Measurements from ENCODE around the gene CNOT1. TPM values are rescaled to one million over a fixed set of nuclear protein-coding genes. Genes with fewer than 3 reads are reported as not detected.
A peak's percentile ranks its signal among the peaks of the same experiment; 100 is the strongest.
"Not testable (repeated sequence)": the region's sequence is repeated elsewhere in the genome, so short reads cannot be mapped to it uniquely, and the experiment has no call there.

Gene CNOT1
- total and polyA plus RNA-seq, 8 donors: 137 to 209 (median 180) TPM

- TF ChIP-seq, protein P1, sequence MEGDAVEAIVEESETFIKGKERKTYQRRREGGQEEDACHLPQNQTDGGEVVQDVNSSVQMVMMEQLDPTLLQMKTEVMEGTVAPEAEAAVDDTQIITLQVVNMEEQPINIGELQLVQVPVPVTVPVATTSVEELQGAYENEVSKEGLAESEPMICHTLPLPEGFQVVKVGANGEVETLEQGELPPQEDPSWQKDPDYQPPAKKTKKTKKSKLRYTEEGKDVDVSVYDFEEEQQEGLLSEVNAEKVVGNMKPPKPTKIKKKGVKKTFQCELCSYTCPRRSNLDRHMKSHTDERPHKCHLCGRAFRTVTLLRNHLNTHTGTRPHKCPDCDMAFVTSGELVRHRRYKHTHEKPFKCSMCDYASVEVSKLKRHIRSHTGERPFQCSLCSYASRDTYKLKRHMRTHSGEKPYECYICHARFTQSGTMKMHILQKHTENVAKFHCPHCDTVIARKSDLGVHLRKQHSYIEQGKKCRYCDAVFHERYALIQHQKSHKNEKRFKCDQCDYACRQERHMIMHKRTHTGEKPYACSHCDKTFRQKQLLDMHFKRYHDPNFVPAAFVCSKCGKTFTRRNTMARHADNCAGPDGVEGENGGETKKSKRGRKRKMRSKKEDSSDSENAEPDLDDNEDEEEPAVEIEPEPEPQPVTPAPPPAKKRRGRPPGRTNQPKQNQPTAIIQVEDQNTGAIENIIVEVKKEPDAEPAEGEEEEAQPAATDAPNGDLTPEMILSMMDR (IDR thresholded peaks at IDR 0.05): no peak
- intact Hi-C loops (cut with DNase I): no loop called here
Measured at GRCh38 chr16:58639230-58639629, 9.6 kb upstream of the CNOT1 start.

GRCh38 chr16:58638148-58639036, 8.8 kb upstream of the CNOT1 start:
- Histone ChIP-seq H3K27me3 (no peaks in the 10 kb centered on the region), H3K4me3 (no peak overlapping the region), H3K27ac (no peak overlapping the region), H3K9me3 (no peaks in the 10 kb centered on the region), H3K4me1 (no peaks in the 10 kb centered on the region), H3K36me3 (no peaks in the 10 kb centered on the region)
- TF ChIP-seq, protein P1 (IDR thresholded peaks at IDR 0.05): no peak
- ATAC-seq (peak; percentile 92), DNase-seq (peak in 1 of 4 donors; percentile 50)
- intact Hi-C loops (cut with DNase I): no loop called here

More at GRCh38 chr16:58639230-58639629, 9.6 kb upstream of the CNOT1 start:
- ATAC-seq: no peak
- no peaks in the 10 kb centered on the region for H3K36me3 ChIP-seq
- H3K27me3 ChIP-seq: no peaks in the 10 kb centered on the region
- H3K27ac ChIP-seq: no peak overlapping the region
- H3K9me3 ChIP-seq: no peaks in the 10 kb centered on the region
- no peak for DNase-seq
- no peak overlapping the region for H3K4me3 ChIP-seq
- H3K4me1 ChIP-seq: no peaks in the 10 kb centered on the region

DNA sequence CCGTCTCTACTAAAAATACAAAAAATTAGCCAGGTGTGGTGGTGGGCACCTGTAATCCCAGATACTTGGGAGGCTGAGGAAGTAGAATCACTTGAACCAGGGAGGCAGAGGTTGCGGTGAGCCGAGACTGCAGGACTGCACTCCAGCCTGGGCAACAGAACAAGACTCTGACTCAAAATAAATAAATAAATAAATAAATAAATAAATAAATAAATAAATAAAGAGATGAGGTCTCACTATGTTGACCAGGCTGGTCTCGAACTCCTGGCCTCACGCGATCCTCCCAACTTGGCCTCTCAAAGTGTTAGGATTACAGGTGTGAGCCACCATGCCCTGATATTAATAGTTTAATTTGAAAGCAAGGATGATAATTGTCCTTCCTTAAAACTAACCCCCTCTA, 7.4 kb upstream of the CNOT1 start:
- DNase-seq; H3K36me3 ChIP-seq; ATAC-seq; H3K27me3 ChIP-seq; H3K4me1 ChIP-seq; H3K4me3 ChIP-seq; H3K9me3 ChIP-seq; H3K27ac ChIP-seq; intact Hi-C loops (cut with DNase I): not testable (repeated sequence)

DNA sequence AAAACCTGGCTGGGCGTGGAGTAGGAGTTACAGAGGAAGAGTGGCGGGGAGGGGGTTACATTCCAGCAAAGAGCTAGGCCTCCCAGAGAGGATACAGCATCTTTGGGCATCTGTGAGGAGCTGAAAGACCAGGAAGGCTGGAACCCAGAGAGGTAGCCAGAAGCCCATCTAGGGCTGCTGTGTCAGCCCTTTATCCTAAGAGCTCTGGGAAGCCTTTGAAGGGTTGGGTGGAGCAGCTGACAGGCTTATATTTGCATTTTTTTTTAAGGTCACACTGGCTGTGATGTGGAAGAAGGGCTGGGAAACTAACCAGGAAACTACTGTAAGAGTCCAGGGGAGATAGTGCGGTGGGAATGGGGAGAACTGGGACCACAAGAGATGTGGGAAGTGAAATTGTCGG, 6.8 kb upstream of the CNOT1 start:
- Histone ChIP-seq H3K4me1 (no peaks in the 10 kb centered on the region), H3K27ac (no peak overlapping the region), H3K9me3 (no peaks in the 10 kb centered on the region), H3K36me3 (no peaks in the 10 kb centered on the region), H3K4me3 (no peak overlapping the region), H3K27me3 (no peaks in the 10 kb centered on the region)
- intact Hi-C loops (cut with DNase I): no loop called here
- no peak for ATAC-seq
- DNase-seq: no peak
- TF ChIP-seq, protein P1 (IDR thresholded peaks at IDR 0.05): no peak

GRCh38 chr16:58635502-58635901, 5.9 kb upstream of the CNOT1 start:
- Histone ChIP-seq H3K36me3 (no peaks in the 10 kb centered on the region), H3K4me3 (no peak overlapping the region), H3K27me3 (no peaks in the 10 kb centered on the region), H3K4me1 (no peaks in the 10 kb centered on the region), H3K9me3 (no peaks in the 10 kb centered on the region), H3K27ac (no peak overlapping the region)
- no peak for DNase-seq
- ATAC-seq: no peak
- TF ChIP-seq, protein P1 (IDR thresholded peaks at IDR 0.05): no peak
- intact Hi-C loops (cut with DNase I): no loop called here

Measured in left lung (tissue), 10 donors.